Measurements from ENCODE around the gene RAB7B. TPM values are rescaled to one million over a fixed set of nuclear protein-coding genes. Genes with fewer than 3 reads are reported as not detected.
A peak's percentile ranks its signal among the peaks of the same experiment; 100 is the strongest.

RAB7B gene
- total and polyA plus RNA-seq, 9 of the 15 experiments (the other 6 are each of a cell fraction or from before 2014, with no cell fraction given) = 0.03 to 0.29 (median 0.07) TPM; not detected in 4

DNA sequence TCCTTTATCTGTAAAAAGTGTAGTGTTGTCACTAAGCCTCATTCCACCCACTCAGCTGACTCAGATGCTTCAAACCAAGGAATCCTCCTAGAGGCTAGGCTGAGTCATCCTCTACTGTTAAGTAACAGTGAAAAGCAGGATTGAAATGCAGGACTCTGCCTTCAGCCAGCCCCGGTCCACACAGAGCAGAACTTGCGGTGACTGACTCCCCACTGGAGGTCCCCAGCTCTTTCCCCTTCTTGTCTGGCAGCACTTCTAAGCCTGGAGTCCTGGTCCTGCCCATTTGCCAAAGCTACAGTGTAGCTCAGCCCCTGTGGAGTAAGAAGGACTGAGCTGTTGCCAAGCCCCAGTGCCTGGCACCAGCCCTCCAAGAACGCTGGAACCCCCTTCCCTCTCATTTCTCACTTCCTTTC, 1.7 kb downstream of the RAB7B start (continued):
- TF ChIP-seq TAF9B (IDR thresholded peaks at IDR 0.05; ENCODE audit: partially characterized antibody) = no peak
- no peak for TF ChIP-seq CBFA2T3 (IDR thresholded peaks at IDR 0.05)
- peak; percentile 61 for TF ChIP-seq FOS (IDR thresholded peaks at IDR 0.05; ENCODE audit: extremely low read depth, insufficient read length)
- no peak for TF ChIP-seq SRSF9 (IDR thresholded peaks at IDR 0.05; ENCODE audit: borderline replicate concordance, low read depth, low read length)
- TF ChIP-seq RFX7 (CRISPR knock-in tag; IDR thresholded peaks at IDR 0.05) = no peak
- peak; percentile 97 for TF ChIP-seq FOSL1 (tag; conservative IDR thresholded peaks at IDR 0.05)
- no peak for TF ChIP-seq ZNF699 (CRISPR knock-in tag; IDR thresholded peaks at IDR 0.05; ENCODE audit: insufficient replicate concordance)
- no peak for TF ChIP-seq IRF2 (CRISPR knock-in tag; IDR thresholded peaks at IDR 0.05)
- TF ChIP-seq HOXB6 (CRISPR knock-in tag; IDR thresholded peaks at IDR 0.05; ENCODE audit: borderline replicate concordance) = no peak
- TF ChIP-seq ZSCAN32 (CRISPR knock-in tag; IDR thresholded peaks at IDR 0.05) = no peak
- peak; percentile 96 for TF ChIP-seq EGR1 (conservative IDR thresholded peaks at IDR 0.05)
- TF ChIP-seq CEBPG (CRISPR knock-in tag; IDR thresholded peaks at IDR 0.05) = no peak
- no peak for TF ChIP-seq CEBPG (tag; conservative IDR thresholded peaks at IDR 0.05 in 1 of 2, IDR thresholded peaks at IDR 0.05 in 1 of 2)
- no peak for TF ChIP-seq CREB3L1 (IDR thresholded peaks at IDR 0.05; ENCODE audit: borderline replicate concordance, low read depth)
- no peak for TF ChIP-seq NR0B1 (IDR thresholded peaks at IDR 0.05; ENCODE audit: partially characterized antibody)
- TF ChIP-seq DMBX1 (CRISPR knock-in tag; IDR thresholded peaks at IDR 0.05; ENCODE audit: borderline replicate concordance) = no peak
- TF ChIP-seq RUNX1 (IDR thresholded peaks at IDR 0.05; ENCODE audit: low read depth) = no peak
- TF ChIP-seq TRIM24 (IDR thresholded peaks at IDR 0.05) = peak in 1 of 2 experiments; percentile 44; a peak in 1 of 4 replicates
- peak; percentile 59 for TF ChIP-seq SMAD1 (IDR thresholded peaks at IDR 0.05; ENCODE audit: low read depth, low read length, partially characterized antibody)
- peak in 1 of 2 experiments; percentile 39; a peak in 1 of 4 replicates for TF ChIP-seq RCOR1 (IDR thresholded peaks at IDR 0.05; ENCODE audit: borderline replicate concordance in 1 of 2, low read depth in 2 of 2, low read length in 2 of 2)
- TF ChIP-seq PHTF2 (CRISPR knock-in tag; IDR thresholded peaks at IDR 0.05) = no peak
- TF ChIP-seq SIX5 (IDR thresholded peaks at IDR 0.05; ENCODE audit: borderline replicate concordance in 1 of 2, insufficient read depth in 1 of 2, low read depth in 1 of 2, low read length in 2 of 2) = no peak
- no peak for TF ChIP-seq SP1 (CRISPR knock-in tag; IDR thresholded peaks at IDR 0.05)
- TF ChIP-seq RBBP5 (IDR thresholded peaks at IDR 0.05; ENCODE audit: borderline replicate concordance, insufficient read depth, low read length, poor library complexity, severe bottlenecking) = no peak
- TF ChIP-seq ZKSCAN1 (IDR thresholded peaks at IDR 0.05; ENCODE audit: low read depth, low read length) = no peak
- TF ChIP-seq ZKSCAN3 (CRISPR knock-in tag; IDR thresholded peaks at IDR 0.05) = no peak
- TF ChIP-seq EZH2 (IDR thresholded peaks at IDR 0.05; ENCODE audit: borderline replicate concordance, low read depth, low read length) = no peak
- TF ChIP-seq POLR2G (IDR thresholded peaks at IDR 0.05; ENCODE audit: low read depth, low read length) = no peak
- TF ChIP-seq NONO (IDR thresholded peaks at IDR 0.05; ENCODE audit: low read depth in 2 of 2, low read length in 1 of 2) = no peak
- TF ChIP-seq C11orf30 (IDR thresholded peaks at IDR 0.05; ENCODE audit: low read depth) = peak; percentile 27
